Retinal pigment epithelial cell (primary cell): ENCODE measurements around the gene GPR12.
"Not testable (repeated sequence)": the region's sequence is repeated elsewhere in the genome, so short reads cannot be mapped to it uniquely, and the experiment has no call there.

Experiments used
- DNase-seq: peaks from one replicate; pipeline ENCODE4 v3.0.0-alpha.2; 2010; ENCODE audit warnings: low read depth
- H3K4me3 ChIP-seq: 2 replicates; pipeline ENCODE4 v1.5.1; 2011; ENCODE audit warnings: mild to moderate bottlenecking, low read length, control low read depth, moderate library complexity
- TF ChIP-seq, protein P1 (sequence below): conservative IDR thresholded peaks from 2 replicates; pipeline ENCODE4 v1.5.1; 2011; ENCODE audit warnings: low read depth, low read length, control low read depth, inconsistent platforms

The GPR12 gene

GRCh38 chr13:26726684-26727083 lies 33.9 kb downstream of the GPR12 start:
- DNase-seq, result no peak
- H3K4me3 ChIP-seq, result no peak overlapping the region
- TF ChIP-seq, protein P1, sequence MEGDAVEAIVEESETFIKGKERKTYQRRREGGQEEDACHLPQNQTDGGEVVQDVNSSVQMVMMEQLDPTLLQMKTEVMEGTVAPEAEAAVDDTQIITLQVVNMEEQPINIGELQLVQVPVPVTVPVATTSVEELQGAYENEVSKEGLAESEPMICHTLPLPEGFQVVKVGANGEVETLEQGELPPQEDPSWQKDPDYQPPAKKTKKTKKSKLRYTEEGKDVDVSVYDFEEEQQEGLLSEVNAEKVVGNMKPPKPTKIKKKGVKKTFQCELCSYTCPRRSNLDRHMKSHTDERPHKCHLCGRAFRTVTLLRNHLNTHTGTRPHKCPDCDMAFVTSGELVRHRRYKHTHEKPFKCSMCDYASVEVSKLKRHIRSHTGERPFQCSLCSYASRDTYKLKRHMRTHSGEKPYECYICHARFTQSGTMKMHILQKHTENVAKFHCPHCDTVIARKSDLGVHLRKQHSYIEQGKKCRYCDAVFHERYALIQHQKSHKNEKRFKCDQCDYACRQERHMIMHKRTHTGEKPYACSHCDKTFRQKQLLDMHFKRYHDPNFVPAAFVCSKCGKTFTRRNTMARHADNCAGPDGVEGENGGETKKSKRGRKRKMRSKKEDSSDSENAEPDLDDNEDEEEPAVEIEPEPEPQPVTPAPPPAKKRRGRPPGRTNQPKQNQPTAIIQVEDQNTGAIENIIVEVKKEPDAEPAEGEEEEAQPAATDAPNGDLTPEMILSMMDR, result no peak

GRCh38 chr13:26723620-26724019 lies 37.0 kb downstream of the GPR12 start:
- DNase-seq, H3K4me3 ChIP-seq: not testable (repeated sequence)

DNA sequence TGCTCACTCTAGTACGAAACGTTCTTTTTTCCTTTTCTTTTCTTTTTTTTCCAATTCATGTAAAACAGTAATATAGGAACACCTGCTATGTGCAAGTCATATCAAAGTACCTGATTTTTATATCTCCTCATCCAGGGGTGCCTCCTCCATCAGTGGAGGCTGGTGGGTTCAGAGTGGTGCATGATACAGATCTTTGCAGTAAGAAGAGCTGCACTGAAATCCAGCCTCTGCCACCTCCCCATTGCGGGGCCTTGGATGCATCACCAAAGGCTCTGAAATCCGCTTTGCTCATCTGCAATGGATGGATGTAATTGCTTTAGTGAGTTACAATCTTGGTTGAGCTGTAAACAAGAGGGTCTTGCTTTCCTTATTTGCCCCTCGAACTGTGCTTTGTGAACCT lies 38.3 kb downstream of the GPR12 start:
- no peak for DNase-seq
- no peak overlapping the region for H3K4me3 ChIP-seq
- TF ChIP-seq, protein P1, result no peak

GRCh38 chr13:26721251-26722121 lies 39.1 kb downstream of the GPR12 start:
- no peak overlapping the region for H3K4me3 ChIP-seq
- no peak for DNase-seq
- TF ChIP-seq, protein P1, result no peak

DNA sequence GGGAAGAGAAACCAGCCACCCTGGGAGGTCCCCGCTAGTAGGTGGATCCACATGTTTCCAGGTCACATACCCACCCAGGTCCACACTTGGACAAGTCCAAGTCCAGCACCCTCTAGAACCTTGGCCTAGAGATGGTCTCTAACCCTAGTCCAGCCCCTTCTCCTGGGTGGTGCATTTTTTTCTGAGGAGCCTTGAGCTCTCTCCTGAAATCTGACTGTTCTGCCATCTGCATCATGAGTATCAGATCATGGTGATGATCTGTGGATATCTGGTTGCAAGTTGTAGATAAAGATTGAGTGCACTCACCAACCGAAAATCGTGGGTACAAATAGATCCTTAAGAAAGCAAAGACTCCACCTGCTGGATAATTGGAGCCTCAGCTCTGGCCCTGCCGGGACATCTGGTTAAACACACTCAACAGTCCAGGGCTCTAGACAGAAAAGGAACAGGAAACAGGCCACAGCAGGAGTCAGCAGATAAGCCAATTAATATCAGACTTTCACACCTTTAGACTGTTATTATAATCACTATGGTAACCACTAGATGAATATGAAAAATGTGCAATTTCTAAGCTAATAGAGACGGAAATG lies 41.1 kb downstream of the GPR12 start:
- no peak overlapping the region for H3K4me3 ChIP-seq
- DNase-seq, result no peak
- TF ChIP-seq, protein P1, result no peak

- H3K4me3 ChIP-seq, result no peak overlapping the region
- TF ChIP-seq, protein P1, result no peak
- no peak for DNase-seq
These were observed 41.7 kb downstream of the GPR12 start for GRCh38 chr13:26718872-26719271.

GRCh38 chr13:26718146-26718545 lies 42.4 kb downstream of the GPR12 start:
- TF ChIP-seq, protein P1, result no peak
- DNase-seq, result no peak
- H3K4me3 ChIP-seq, result no peak overlapping the region
